Epithelial cell of esophagus (primary cell): ENCODE data around the gene TBC1D16.

Experiments used
- DNase-seq: peaks from one replicate; pipeline ENCODE4 v3.0.0; 2010; ENCODE audit warnings: low read depth
- H3K4me3 ChIP-seq: 2 replicates; pipeline ENCODE4 v1.5.1; 2011; ENCODE audit warnings: mild to moderate bottlenecking, low read length, control low read depth
- CTCF ChIP-seq: IDR thresholded peaks from 2 replicates; pipeline ENCODE4 v1.5.1; 2011; ENCODE audit warnings: low read depth, mild to moderate bottlenecking, low read length, control low read depth, inconsistent platforms; ENCODE audit not compliant: insufficient read depth; ENCODE audit errors: missing control alignments

Gene TBC1D16

DNA sequence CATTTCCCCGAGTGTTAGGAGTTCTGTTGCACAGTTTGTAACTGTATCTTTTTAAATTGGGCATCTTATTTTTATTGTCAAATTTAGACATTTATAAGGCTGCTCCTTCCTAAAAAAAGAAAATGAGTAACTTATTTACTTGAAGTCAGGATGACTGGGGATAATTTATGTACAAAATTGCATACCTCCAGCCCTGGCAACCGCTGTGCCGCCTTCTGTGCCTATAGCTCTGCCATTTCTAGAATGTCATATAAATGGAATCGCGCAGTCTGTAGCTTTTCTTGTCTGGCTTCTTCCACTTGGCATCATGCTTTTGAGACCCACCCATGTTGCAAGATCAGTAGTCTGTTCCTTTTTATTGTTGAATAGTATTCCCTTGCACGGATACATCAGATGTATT, 36.7 kb upstream of the TBC1D16 start:
- DNase-seq: no peak
- no peak for TF ChIP-seq CTCF

GRCh38 chr17:80071116-80071841, 35.6 kb upstream of the TBC1D16 start:
- H3K4me3 ChIP-seq: no peak overlapping the region
- DNase-seq: no peak
- no peak for TF ChIP-seq CTCF

More for the DNA sequence above, 36.7 kb upstream of the TBC1D16 start:
- H3K4me3 ChIP-seq: no peak overlapping the region

DNA sequence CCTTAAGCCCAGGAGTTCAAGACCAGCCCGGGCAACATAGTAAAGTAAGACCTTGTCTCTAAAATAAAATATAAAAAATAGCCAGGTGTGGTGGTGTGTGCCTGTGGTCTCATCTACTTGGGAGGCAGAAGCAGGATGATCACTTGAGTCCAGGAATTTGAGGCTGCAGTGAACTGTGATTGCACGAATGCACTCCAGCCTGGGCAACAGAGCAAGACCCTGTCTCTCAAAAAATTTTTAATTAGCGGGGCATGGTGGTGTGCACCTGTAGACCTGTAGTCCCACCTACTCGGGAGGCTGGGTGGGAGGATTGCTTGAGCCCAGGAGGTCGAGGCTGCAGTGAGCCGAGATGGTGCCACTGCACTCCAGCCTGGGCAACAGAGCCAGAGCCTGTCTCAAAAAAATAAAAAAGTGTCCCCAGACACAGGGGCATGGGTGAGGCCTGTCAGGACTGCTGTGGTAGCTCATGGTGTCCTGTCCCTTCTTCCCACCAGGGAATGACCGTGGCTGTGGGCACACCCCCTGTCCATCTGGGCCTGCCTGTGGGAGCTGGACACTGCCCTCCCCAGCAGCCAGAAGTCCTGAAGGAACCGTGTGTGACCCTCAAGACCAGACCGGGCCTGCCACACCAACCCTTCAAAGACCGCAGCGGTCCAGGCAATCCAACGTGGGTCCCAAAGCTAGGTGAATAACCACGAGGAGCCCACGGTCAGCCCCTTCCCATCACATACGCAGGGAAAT, 34.9 kb upstream of the TBC1D16 start:
- no peak for TF ChIP-seq CTCF
- no peak overlapping the region for H3K4me3 ChIP-seq
- no peak for DNase-seq

- DNase-seq: no peak
- TF ChIP-seq CTCF: no peak
- no peak overlapping the region for H3K4me3 ChIP-seq
Measured at GRCh38 chr17:80068301-80069222, 32.9 kb upstream of the TBC1D16 start.

- H3K4me3 ChIP-seq: no peak overlapping the region
- no peak for TF ChIP-seq CTCF
- no peak for DNase-seq
Measured at GRCh38 chr17:80067393-80067986, 31.8 kb upstream of the TBC1D16 start.

GRCh38 chr17:80065478-80066170, 30.0 kb upstream of the TBC1D16 start:
- TF ChIP-seq CTCF: no peak
- H3K4me3 ChIP-seq: no peak overlapping the region
- DNase-seq: no peak
